Esophagus muscularis mucosa (tissue), 4 donors: ENCODE measurements around the gene DEPDC5. TPM values are rescaled to one million over a fixed set of nuclear protein-coding genes. Genes with fewer than 3 reads are reported as not detected.

Experiments
- DNase-seq: peaks from one replicate; pipeline ENCODE4 v3.0.0-alpha.2; 2017; ENCODE audit errors: extremely low spot score
- H3K27ac ChIP-seq, 4 donors: fragments of 200-600 bp; sonication (generic); replicated peaks in 1 of 4; 1 replicate in 3 of 4; 2 replicates in 1 of 4; pipeline ENCODE4 v1.5.1; 2016 to 2019; ENCODE audit warnings: mild to moderate bottlenecking in 1 of 4
- H3K27me3 ChIP-seq, 4 donors: fragments of 200-600 bp; sonication (generic); one replicate each; pipeline versions ENCODE4 v1.5.1 to v1.6.0; 2016 to 2019
- H3K36me3 ChIP-seq, 4 donors: fragments of 200-600 bp; sonication (generic); one replicate each; pipeline ENCODE4 v1.5.1; 2016 to 2019
- H3K4me1 ChIP-seq, 4 donors: fragments of 200-600 bp; sonication (generic); one replicate each; pipeline ENCODE4 v1.5.1; 2016 to 2019
- H3K4me3 ChIP-seq, 4 donors: fragments of 200-600 bp; sonication (generic); 1 replicate in 2 of 4; 2 replicates in 2 of 4; pipeline ENCODE4 v1.5.1; 2016 to 2019; ENCODE audit warnings: mild to moderate bottlenecking in 4 of 4, moderate library complexity in 1 of 4
- H3K9me3 ChIP-seq, 4 donors: fragments of 200-600 bp; sonication (generic); 1 replicate in 3 of 4; 2 replicates in 1 of 4; pipeline ENCODE4 v1.5.1; 2016 to 2019
- CTCF ChIP-seq, 3 experiments: fragments of 200-600 bp in 2 of 3; fragments of 450-650 bp in 1 of 3; sonication (generic) in 2 of 3; IDR thresholded peaks; one replicate each; pipeline ENCODE4 v1.5.1; 2017 to 2019; ENCODE audit warnings: antibody characterized with exemption in 3 of 3, mild to moderate bottlenecking in 2 of 3, moderate library complexity in 1 of 3
- EP300 ChIP-seq: sonication (generic); formaldehyde crosslinking; IDR thresholded peaks from one replicate; pipeline ENCODE4 v1.6.1; 2017; ENCODE audit warnings: antibody characterized with exemption
- POLR2A ChIP-seq: fragments of 450-650 bp; IDR thresholded peaks from one replicate; pipeline ENCODE4 v1.6.1; 2017; ENCODE audit warnings: antibody characterized with exemption, moderate library complexity, mild to moderate bottlenecking, low read depth
- POLR2AphosphoS5 ChIP-seq, 2 donors: sonication (generic); formaldehyde crosslinking; IDR thresholded peaks; one replicate each; pipeline ENCODE4 v1.6.1; 2017; ENCODE audit warnings: antibody characterized with exemption in 2 of 2
- WGBS: methylation state at CpG from one replicate; pipeline ENCODE4 v1.1.5; 2018; 5-methylcytosine and 5-hydroxymethylcytosine counted together
- intact Hi-C: fragments of 100-400 bp; cut with DNase I; formaldehyde crosslinking; loops from one replicate; pipeline ENCODE4 v1.15.1; 2023
- total RNA-seq, 4 donors: library from RNA; depleted of rRNA; stranded (reverse); fragments of >200 nt; gene quantifications; one replicate each; pipeline versions ENCODE4 v1.1.0 to v1.2.1, GENCODE V29; 2016

DEPDC5 gene
- total RNA-seq, 4 donors from 2014 or later: 7.3 to 15.8 (median 12.6) TPM

GRCh38 chr22:31909977-31910376, 156.2 kb downstream of the DEPDC5 start:
- TF ChIP-seq POLR2A: no peak
- TF ChIP-seq POLR2AphosphoS5 (IDR thresholded peaks at IDR 0.05): no peak
- no peak for TF ChIP-seq EP300
- no peak for TF ChIP-seq CTCF (IDR thresholded peaks at IDR 0.05)
- Histone ChIP-seq H3K36me3 (peaks cover 5 to 55% (median 38%) of the 10 kb centered on the region in 4 donors), H3K27me3 (no peaks in the 10 kb centered on the region), H3K9me3 (no peaks in the 10 kb centered on the region), H3K27ac (no peak overlapping the region), H3K4me3 (no peak overlapping the region), H3K4me1 (no peaks in the 10 kb centered on the region)
- no peak for DNase-seq
- intact Hi-C loops: no loop called here
- WGBS: 88% methylated on average over 5 of the region's 5 CpGs

DNA sequence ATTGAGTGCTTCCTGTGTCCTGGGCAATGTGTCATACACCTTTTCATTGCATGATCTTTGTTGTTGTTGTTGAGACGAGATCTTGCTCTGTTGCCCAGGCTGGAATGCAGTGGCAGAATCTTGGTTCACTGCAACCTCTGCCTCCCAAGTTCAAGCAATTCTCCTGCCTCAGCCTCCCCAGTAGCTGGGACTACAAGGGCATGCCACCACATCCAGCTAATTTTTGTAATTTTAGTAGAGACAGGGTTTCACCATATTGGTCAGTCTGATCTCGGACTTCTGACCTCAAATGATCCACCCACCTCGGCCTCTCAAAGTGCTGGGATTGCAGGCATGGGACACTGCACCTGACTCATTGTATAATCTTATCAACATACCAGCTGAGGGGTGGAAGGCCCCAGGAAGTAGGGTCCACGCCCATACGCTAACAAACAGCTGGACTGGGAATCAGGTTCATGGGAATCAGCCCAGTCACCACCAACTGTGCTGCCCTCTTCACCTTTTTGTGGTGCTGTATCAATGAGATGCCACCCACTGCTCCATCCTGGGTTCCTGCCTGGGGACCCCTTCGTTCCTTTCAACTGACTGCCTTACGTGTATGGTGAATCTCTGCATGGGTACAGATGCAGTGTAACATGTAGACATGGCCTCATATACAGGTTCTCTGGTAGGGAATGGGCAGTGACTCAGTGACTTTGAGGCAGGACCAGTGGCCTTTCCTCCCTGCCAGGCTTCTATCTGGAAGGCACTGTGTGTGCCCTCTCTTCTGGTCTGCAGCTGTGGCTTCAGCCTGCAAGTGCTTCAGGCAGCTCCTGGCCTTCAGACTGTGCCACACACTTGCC, 158.0 kb downstream of the DEPDC5 start:
- WGBS: 95% methylated on average over 7 of the region's 7 CpGs
- Histone ChIP-seq H3K9me3 (no peaks in the 10 kb centered on the region), H3K4me1 (no peaks in the 10 kb centered on the region), H3K4me3 (no peak overlapping the region), H3K27ac (no peak overlapping the region), H3K27me3 (no peaks in the 10 kb centered on the region), H3K36me3 (peaks cover 0 to 37% (median 23%) of the 10 kb centered on the region in 4 donors)
- DNase-seq: no peak
- intact Hi-C loops: no loop called here
- TF ChIP-seq POLR2A: no peak
- no peak for TF ChIP-seq POLR2AphosphoS5 (IDR thresholded peaks at IDR 0.05)
- TF ChIP-seq CTCF (IDR thresholded peaks at IDR 0.05): no peak
- TF ChIP-seq EP300: no peak

DNA sequence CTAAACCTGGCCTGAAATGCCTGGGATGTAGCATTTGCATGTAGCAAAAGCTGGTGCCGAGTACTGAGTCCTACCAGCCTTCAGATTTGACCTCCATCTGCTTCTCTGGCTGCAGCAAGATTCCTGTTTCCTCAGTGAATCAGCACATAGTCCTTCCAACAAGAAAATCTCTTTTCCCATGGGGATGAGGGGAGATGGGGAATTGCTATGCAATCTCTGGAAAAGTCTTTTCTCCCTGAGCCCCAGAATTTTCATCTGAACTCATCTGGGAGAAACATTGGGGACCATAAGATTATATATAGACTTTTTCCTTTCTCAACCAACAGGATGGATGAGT, 158.6 kb downstream of the DEPDC5 start:
- H3K4me3 ChIP-seq: no peak overlapping the region
- H3K9me3 ChIP-seq: no peaks in the 10 kb centered on the region
- H3K36me3 ChIP-seq: peaks cover 0 to 31% (median 17%) of the 10 kb centered on the region in 4 donors
- intact Hi-C loops: no loop called here
- WGBS: 71% methylated on average over 1 of the region's 1 CpG
- H3K4me1 ChIP-seq: no peaks in the 10 kb centered on the region
- no peak for DNase-seq
- H3K27me3 ChIP-seq: no peaks in the 10 kb centered on the region
- H3K27ac ChIP-seq: no peak overlapping the region
- TF ChIP-seq CTCF (IDR thresholded peaks at IDR 0.05) (no peak), POLR2AphosphoS5 (IDR thresholded peaks at IDR 0.05) (no peak), EP300 (no peak), POLR2A (no peak)

- no peak overlapping the region for H3K27ac ChIP-seq
- TF ChIP-seq CTCF (IDR thresholded peaks at IDR 0.05): no peak
- TF ChIP-seq POLR2AphosphoS5 (IDR thresholded peaks at IDR 0.05): no peak
- TF ChIP-seq POLR2A: no peak
- TF ChIP-seq EP300: no peak
- no peaks in the 10 kb centered on the region for H3K9me3 ChIP-seq
- no peak overlapping the region for H3K4me3 ChIP-seq
- H3K36me3 ChIP-seq: peaks cover 0 to 7% (median 2%) of the 10 kb centered on the region in 4 donors
- intact Hi-C loops: no loop called here
- no peak for DNase-seq
- no peaks in the 10 kb centered on the region for H3K4me1 ChIP-seq
- WGBS: 90% methylated on average over 9 of the region's 10 CpGs
- H3K27me3 ChIP-seq: no peaks in the 10 kb centered on the region
Measured at GRCh38 chr22:31915586-31915985, 161.8 kb downstream of the DEPDC5 start.
